CD4-positive, alpha-beta memory T cell (primary cell): ENCODE results near the gene RASGRP3. TPM values are rescaled to one million over a fixed set of nuclear protein-coding genes. Genes with fewer than 3 reads are reported as not detected.

Experiments
- CTCF ChIA-PET: fragments of 350-600 bp; sonication (Branson Sonifier 250); formaldehyde crosslinking; loops from one replicate; lab custom pipeline; 2021; ENCODE audit warnings: inconsistent platforms; ENCODE audit not compliant: partially characterized antibody; lab: Charles Lee
- POLR2A ChIA-PET: fragments of 350-600 bp; sonication (Branson Sonifier 250); formaldehyde crosslinking; loops from one replicate; lab custom pipeline; 2021; ENCODE audit not compliant: partially characterized antibody; lab: Charles Lee
- DNase-seq, 5 donors: peaks; one replicate each; pipeline versions ENCODE4 v3.0.0 to v3.0.0-alpha.2; 2020 to 2022; ENCODE audit warnings: mixed read lengths in 1 of 5
- H3K27ac ChIP-seq: one replicate; pipeline ENCODE4 v1.7.0; 2013; ENCODE audit warnings: low read depth, low read length
- H3K27me3 ChIP-seq: 2 replicates; pipeline ENCODE4 v1.7.0; 2013; ENCODE audit warnings: mild to moderate bottlenecking, low read length, moderate library complexity; ENCODE audit not compliant: insufficient read depth
- H3K36me3 ChIP-seq: 2 replicates; pipeline ENCODE4 v1.7.0; 2013; ENCODE audit warnings: mild to moderate bottlenecking, low read length, moderate library complexity; ENCODE audit not compliant: insufficient read depth
- H3K4me1 ChIP-seq: 2 replicates; pipeline ENCODE4 v1.7.0; 2013; ENCODE audit warnings: mild to moderate bottlenecking, low read length, moderate library complexity; ENCODE audit not compliant: insufficient read depth
- H3K4me3 ChIP-seq, 2 donors: one replicate each; pipeline ENCODE4 v1.7.0; 2013; ENCODE audit warnings: low read length in 2 of 2, mild to moderate bottlenecking in 1 of 2
- H3K9me3 ChIP-seq, 2 donors: one replicate each; pipeline ENCODE4 v1.7.0; 2013; ENCODE audit warnings: low read length in 2 of 2, control low read depth in 1 of 2; ENCODE audit not compliant: control insufficient read depth in 1 of 2
- H3K27ac Mint-ChIP-seq, 7 donors: one replicate each; pipeline ENCODE4 v1.8.0; 2020 to 2021; ENCODE audit warnings: mixed read lengths in 7 of 7, mild to moderate bottlenecking in 6 of 7, inconsistent platforms in 3 of 7, moderate library complexity in 3 of 7
- H3K27me3 Mint-ChIP-seq, 2 donors: one replicate each; pipeline ENCODE4 v1.8.0; 2020 to 2021; ENCODE audit warnings: mixed read lengths in 2 of 2
- H3K36me3 Mint-ChIP-seq, 2 donors: one replicate each; pipeline ENCODE4 v1.8.0; 2020 to 2021; ENCODE audit warnings: mixed read lengths in 2 of 2, inconsistent platforms in 1 of 2, mild to moderate bottlenecking in 1 of 2
- H3K4me1 Mint-ChIP-seq, 4 donors: one replicate each; pipeline ENCODE4 v1.8.0; 2020 to 2021; ENCODE audit warnings: mixed read lengths in 4 of 4, mild to moderate bottlenecking in 1 of 4
- H3K4me3 Mint-ChIP-seq, 8 donors: one replicate each; pipeline ENCODE4 v1.8.0; 2020 to 2021; ENCODE audit warnings: mixed read lengths in 8 of 8, mild to moderate bottlenecking in 7 of 8, moderate library complexity in 6 of 8, inconsistent platforms in 3 of 8
- H3K9me3 Mint-ChIP-seq, 8 donors: one replicate each; pipeline ENCODE4 v1.8.0; 2020 to 2021; ENCODE audit warnings: mixed read lengths in 8 of 8, mild to moderate bottlenecking in 5 of 8, inconsistent platforms in 3 of 8, moderate library complexity in 1 of 8
- intact Hi-C: fragments of 100-400 bp; cut with micrococcal nuclease; formaldehyde crosslinking; loops from one replicate; pipeline ENCODE4 v1.15.1; 2023
- polyA plus RNA-seq, 2 donors: library from polyadenylated mRNA; unstranded; fragments of 300-500 nt; fragmentation: Illumina TruSeq; gene quantifications; one replicate each; pipeline ENCODE4 v1.2.3, GENCODE V29; 2021
- total RNA-seq, 2 experiments: library from RNA; stranded (reverse); gene quantifications; one replicate each; pipeline ENCODE4 v1.2.3, GENCODE V29; 2021

The RASGRP3 gene
- total and polyA plus RNA-seq, 4 experiments from 2014 or later, result 2.2 to 3.9 (median 3.2) TPM

GRCh38 chr2:33573657-33574056, 97.2 kb downstream of the RASGRP3 start:
- Histone ChIP-seq H3K4me1 (no peaks in the 10 kb centered on the region), H3K36me3 (no peaks in the 10 kb centered on the region), H3K27me3 (no peaks in the 10 kb centered on the region), H3K27ac (no peak overlapping the region), H3K9me3 (no peaks in the 10 kb centered on the region), H3K4me3 (no peak overlapping the region)
- ChIA-PET POLR2A (no interaction called here), CTCF (interaction anchor here (1.3 kb wide), 1 partner anchor 9 kb away, joined by 5 read pairs; no protein-coding TSS in a partner anchor)
- H3K27ac Mint-ChIP-seq, result no peak overlapping the region
- H3K9me3 Mint-ChIP-seq, result no peaks in the 10 kb centered on the region
- H3K27me3 Mint-ChIP-seq, result no peaks in the 10 kb centered on the region
- no peak overlapping the region for H3K4me3 Mint-ChIP-seq
- no peaks in the 10 kb centered on the region for H3K36me3 Mint-ChIP-seq
- no peaks in the 10 kb centered on the region for H3K4me1 Mint-ChIP-seq
- DNase-seq, result no peak
- intact Hi-C loops, result no loop called here

GRCh38 chr2:33577084-33577483, 100.6 kb downstream of the RASGRP3 start:
- ChIA-PET POLR2A (no interaction called here), CTCF (no interaction called here)
- H3K36me3 Mint-ChIP-seq, result peaks cover 4% of the 10 kb centered on the region in 2 donors
- no peak for DNase-seq
- H3K9me3 Mint-ChIP-seq, result no peaks in the 10 kb centered on the region
- no peak overlapping the region for H3K4me3 Mint-ChIP-seq
- no peaks in the 10 kb centered on the region for H3K36me3 ChIP-seq
- peaks cover 0 to 4% (median under 1%) of the 10 kb centered on the region in 4 donors for H3K4me1 Mint-ChIP-seq
- intact Hi-C loops, result no loop called here
- H3K27ac Mint-ChIP-seq, result peak overlapping the region in 1 of 7 donors; percentile 24
- H3K27me3 ChIP-seq, result no peaks in the 10 kb centered on the region
- H3K4me1 ChIP-seq, result no peaks in the 10 kb centered on the region
- H3K9me3 ChIP-seq, result no peaks in the 10 kb centered on the region
- H3K27me3 Mint-ChIP-seq, result no peaks in the 10 kb centered on the region
- H3K4me3 ChIP-seq, result no peak overlapping the region
- H3K27ac ChIP-seq, result no peak overlapping the region

GRCh38 chr2:33577668-33578067, 101.2 kb downstream of the RASGRP3 start:
- POLR2A ChIA-PET, result no interaction called here
- no peaks in the 10 kb centered on the region for H3K27me3 Mint-ChIP-seq
- no peaks in the 10 kb centered on the region for H3K9me3 Mint-ChIP-seq
- H3K27ac ChIP-seq, result no peak overlapping the region
- H3K36me3 ChIP-seq, result no peaks in the 10 kb centered on the region
- H3K36me3 Mint-ChIP-seq, result peaks cover 6 to 7% of the 10 kb centered on the region in 2 donors
- intact Hi-C loops, result no loop called here
- H3K4me3 Mint-ChIP-seq, result no peak overlapping the region
- DNase-seq, result no peak
- H3K27ac Mint-ChIP-seq, result peak overlapping the region in 1 of 7 donors; percentile 9
- H3K4me1 ChIP-seq, result no peaks in the 10 kb centered on the region
- no peaks in the 10 kb centered on the region for H3K27me3 ChIP-seq
- CTCF ChIA-PET, result no interaction called here
- H3K9me3 ChIP-seq, result no peaks in the 10 kb centered on the region
- H3K4me1 Mint-ChIP-seq, result peaks cover 0 to 6% (median 2%) of the 10 kb centered on the region in 4 donors
- H3K4me3 ChIP-seq, result no peak overlapping the region

- Histone ChIP-seq H3K4me3 (no peak overlapping the region), H3K36me3 (peaks cover under 1% of the 10 kb centered on the region), H3K9me3 (no peaks in the 10 kb centered on the region), H3K27me3 (no peaks in the 10 kb centered on the region), H3K27ac (no peak overlapping the region), H3K4me1 (peaks cover 5% of the 10 kb centered on the region)
- CTCF ChIA-PET, result no interaction called here
- H3K4me3 Mint-ChIP-seq, result no peak overlapping the region
- H3K36me3 Mint-ChIP-seq, result peaks cover 7 to 14% of the 10 kb centered on the region in 2 donors
- POLR2A ChIA-PET, result no interaction called here
- H3K27ac Mint-ChIP-seq, result peak overlapping the region in 2 of 7 donors; percentile 66 to 87
- DNase-seq, result no peak
- peaks cover 0 to 6% (median 2%) of the 10 kb centered on the region in 4 donors for H3K4me1 Mint-ChIP-seq
- intact Hi-C loops, result no loop called here
- no peaks in the 10 kb centered on the region for H3K9me3 Mint-ChIP-seq
- H3K27me3 Mint-ChIP-seq, result no peaks in the 10 kb centered on the region
These were observed 102.8 kb downstream of the RASGRP3 start for GRCh38 chr2:33579227-33579626.

- Mint-ChIP-seq H3K36me3 (peaks cover 21 to 37% of the 10 kb centered on the region in 2 donors), H3K27ac (peak overlapping the region in 1 of 7 donors; percentile 66), H3K4me3 (no peak overlapping the region), H3K9me3 (peaks cover 0 to 2% (median 0%) of the 10 kb centered on the region in 8 donors), H3K27me3 (no peaks in the 10 kb centered on the region), H3K4me1 (peaks cover 0 to 6% (median 2%) of the 10 kb centered on the region in 4 donors)
- Histone ChIP-seq H3K27ac (no peak overlapping the region), H3K9me3 (no peaks in the 10 kb centered on the region), H3K27me3 (no peaks in the 10 kb centered on the region), H3K4me1 (peaks cover 5% of the 10 kb centered on the region), H3K36me3 (peaks cover 20% of the 10 kb centered on the region), H3K4me3 (no peak overlapping the region)
- intact Hi-C loops, result loop anchor here (2.0 to 5.0 kb wide), 5 partner anchors 169 to 1030 kb away; partner anchors contain the start of gene LTBP1
- ChIA-PET CTCF (interaction anchor here (0.8 to 3.6 kb wide), 4 partner anchors 12 to 106 kb away, joined by 3 to 36 read pairs (median 14); partner anchors contain the start of genes FAM98A and RASGRP3), POLR2A (interaction anchor here (2.1 to 2.5 kb wide), 2 partner anchors 18 to 105 kb away, joined by 21 to 25 read pairs; partner anchors contain the start of genes FAM98A and RASGRP3)
- no peak for DNase-seq
These were observed 105.4 kb downstream of the RASGRP3 start for GRCh38 chr2:33581872-33582271.

- Histone ChIP-seq H3K36me3 (peaks cover 23% of the 10 kb centered on the region), H3K27me3 (no peaks in the 10 kb centered on the region), H3K4me3 (no peak overlapping the region), H3K4me1 (peaks cover 5% of the 10 kb centered on the region), H3K27ac (no peak overlapping the region), H3K9me3 (no peaks in the 10 kb centered on the region)
- POLR2A ChIA-PET, result interaction anchor here (0.8 to 2.5 kb wide), 3 partner anchors 16 to 636 kb away, joined by 3 to 25 read pairs (median 21); partner anchors contain the start of genes FAM98A and RASGRP3
- Mint-ChIP-seq H3K9me3 (peaks cover 0 to 2% (median 0%) of the 10 kb centered on the region in 8 donors), H3K4me1 (peaks cover 0 to 6% (median 2%) of the 10 kb centered on the region in 4 donors), H3K27ac (peak overlapping the region in 1 of 7 donors; percentile 43), H3K4me3 (no peak overlapping the region), H3K36me3 (peaks cover 22 to 44% of the 10 kb centered on the region in 2 donors), H3K27me3 (no peaks in the 10 kb centered on the region)
- CTCF ChIA-PET, result interaction anchor here (0.6 to 3.6 kb wide), 28 partner anchors 8 to 1036 kb away, joined by 3 to 36 read pairs (median 4); partner anchors contain the start of genes FAM98A and RASGRP3
- peak; percentile 25 to 39 (median 36) for DNase-seq
- intact Hi-C loops, result loop anchor here (1.0 to 5.0 kb wide), 7 partner anchors 16 to 1031 kb away; partner anchors contain the start of genes FAM98A and LTBP1
These were observed 106.9 kb downstream of the RASGRP3 start for GRCh38 chr2:33583194-33583938.

- Histone ChIP-seq H3K27me3 (no peaks in the 10 kb centered on the region), H3K9me3 (no peaks in the 10 kb centered on the region), H3K27ac (no peak overlapping the region), H3K4me1 (peaks cover 5% of the 10 kb centered on the region), H3K4me3 (no peak overlapping the region), H3K36me3 (peaks cover 27% of the 10 kb centered on the region)
- intact Hi-C loops, result no loop called here
- Mint-ChIP-seq H3K27ac (peak overlapping the region in 1 of 7 donors; percentile 14), H3K4me1 (peaks cover 0 to 9% (median 3%) of the 10 kb centered on the region in 4 donors), H3K27me3 (no peaks in the 10 kb centered on the region), H3K9me3 (peaks cover 0 to 2% (median 0%) of the 10 kb centered on the region in 8 donors), H3K4me3 (no peak overlapping the region), H3K36me3 (peaks cover 35 to 66% of the 10 kb centered on the region in 2 donors)
- no peak for DNase-seq
- ChIA-PET CTCF (interaction anchor here (1.1 to 1.7 kb wide), 3 partner anchors 12 to 111 kb away, joined by 3 to 11 read pairs (median 7); partner anchors contain the start of genes FAM98A and RASGRP3), POLR2A (interaction anchor here (2.1 kb wide), 1 partner anchor 13 kb away, joined by 12 read pairs; the partner anchor contains the start of gene FAM98A)
These were observed 110.3 kb downstream of the RASGRP3 start for GRCh38 chr2:33586766-33587165.
